Activated CD4-positive, alpha-beta T cell treated with anti-CD3 and anti-CD28 coated beads, Interleukin-2, amount 10 ng/mL, durations not matched to agents 7 days and 5 days (primary cell): ENCODE results near the gene FRMPD1. TPM values are rescaled to one million over a fixed set of nuclear protein-coding genes. Genes with fewer than 3 reads are reported as not detected.

Source experiments
- CTCF ChIA-PET: fragments of 350-600 bp; sonication (Branson Sonifier 250); formaldehyde crosslinking; loops from one replicate; lab custom pipeline; 2021; ENCODE audit warnings: antibody characterized with exemption; lab: Charles Lee
- POLR2A ChIA-PET: fragments of 350-600 bp; sonication (Branson Sonifier 250); formaldehyde crosslinking; loops from one replicate; lab custom pipeline; 2021; ENCODE audit warnings: antibody characterized with exemption; lab: Charles Lee
- DNase-seq: peaks from one replicate; pipeline ENCODE4 v3.0.0-alpha.2; 2020
- H3K27ac Mint-ChIP-seq: one replicate; pipeline ENCODE4 v1.8.0; 2021; ENCODE audit warnings: mild to moderate bottlenecking, moderate library complexity, mixed read lengths
- H3K27me3 Mint-ChIP-seq: one replicate; pipeline ENCODE4 v1.8.0; 2021; ENCODE audit warnings: mixed read lengths
- H3K36me3 Mint-ChIP-seq: one replicate; pipeline ENCODE4 v1.8.0; 2021; ENCODE audit warnings: low read depth, mixed read lengths
- H3K4me1 Mint-ChIP-seq: one replicate; pipeline ENCODE4 v1.8.0; 2021; ENCODE audit warnings: mixed read lengths
- H3K4me3 Mint-ChIP-seq: one replicate; pipeline ENCODE4 v1.8.0; 2021; ENCODE audit warnings: mild to moderate bottlenecking, moderate library complexity, mixed read lengths
- H3K9me3 Mint-ChIP-seq: one replicate; pipeline ENCODE4 v1.8.0; 2021; ENCODE audit warnings: mixed read lengths
- total RNA-seq, 2 experiments: library from RNA; stranded (reverse); gene quantifications; one replicate each; pipeline ENCODE4 v1.2.3, GENCODE V29; 2021

The FRMPD1 gene
- total RNA-seq, 2 experiments from 2014 or later = not detected

GRCh38 chr9:37621273-37622121 lies 29.3 kb upstream of the FRMPD1 start:
- CTCF ChIA-PET = no interaction called here
- no peak for DNase-seq
- Mint-ChIP-seq H3K4me1 (no peaks in the 10 kb centered on the region), H3K9me3 (no peaks in the 10 kb centered on the region), H3K4me3 (no peak overlapping the region), H3K36me3 (no peaks in the 10 kb centered on the region), H3K27ac (no peak overlapping the region), H3K27me3 (peaks cover 1% of the 10 kb centered on the region)
- POLR2A ChIA-PET = no interaction called here

GRCh38 chr9:37622462-37622861 lies 28.3 kb upstream of the FRMPD1 start:
- DNase-seq = no peak
- Mint-ChIP-seq H3K27ac (no peak overlapping the region), H3K4me3 (no peak overlapping the region), H3K27me3 (peaks cover 5% of the 10 kb centered on the region), H3K9me3 (no peaks in the 10 kb centered on the region), H3K4me1 (no peaks in the 10 kb centered on the region), H3K36me3 (no peaks in the 10 kb centered on the region)
- ChIA-PET POLR2A (no interaction called here), CTCF (no interaction called here)

GRCh38 chr9:37623267-37623666 lies 27.5 kb upstream of the FRMPD1 start:
- H3K4me1 Mint-ChIP-seq = no peaks in the 10 kb centered on the region
- no peak overlapping the region for H3K4me3 Mint-ChIP-seq
- POLR2A ChIA-PET = no interaction called here
- CTCF ChIA-PET = no interaction called here
- no peaks in the 10 kb centered on the region for H3K9me3 Mint-ChIP-seq
- H3K27ac Mint-ChIP-seq = no peak overlapping the region
- peaks cover 7% of the 10 kb centered on the region for H3K27me3 Mint-ChIP-seq
- DNase-seq = no peak
- no peaks in the 10 kb centered on the region for H3K36me3 Mint-ChIP-seq

DNA sequence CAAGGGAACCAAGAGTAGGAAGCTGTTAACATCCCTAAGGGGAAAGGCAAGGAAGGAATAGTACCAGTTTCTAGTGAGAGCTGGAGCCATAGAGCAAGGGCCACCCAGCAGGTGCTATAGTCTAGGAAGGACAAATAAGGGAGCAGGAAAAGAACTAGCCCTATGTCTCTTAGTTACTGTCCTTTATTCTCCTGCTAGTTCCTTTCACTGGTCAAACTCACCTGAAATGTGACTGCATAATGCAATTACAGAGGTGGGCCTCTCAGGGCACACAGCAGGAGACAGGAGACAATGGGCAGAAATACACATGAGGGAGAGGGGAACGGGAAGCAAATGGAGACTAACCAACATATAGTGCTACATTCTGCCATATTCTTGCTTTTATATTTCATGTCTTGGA lies 26.7 kb upstream of the FRMPD1 start:
- Mint-ChIP-seq H3K27me3 (peaks cover 7% of the 10 kb centered on the region), H3K4me1 (no peaks in the 10 kb centered on the region), H3K36me3 (no peaks in the 10 kb centered on the region), H3K27ac (no peak overlapping the region), H3K9me3 (no peaks in the 10 kb centered on the region), H3K4me3 (no peak overlapping the region)
- POLR2A ChIA-PET = no interaction called here
- CTCF ChIA-PET = interaction anchor here (0.8 to 0.9 kb wide), 2 partner anchors 18 to 26 kb away, joined by 3 read pairs; no protein-coding TSS in a partner anchor
- no peak for DNase-seq

GRCh38 chr9:37625036-37625757 lies 25.6 kb upstream of the FRMPD1 start:
- ChIA-PET CTCF (interaction anchor here (0.9 to 1.1 kb wide), 3 partner anchors 12 to 19 kb away, joined by 3 to 4 read pairs (median 3); no protein-coding TSS in a partner anchor), POLR2A (no interaction called here)

DNA sequence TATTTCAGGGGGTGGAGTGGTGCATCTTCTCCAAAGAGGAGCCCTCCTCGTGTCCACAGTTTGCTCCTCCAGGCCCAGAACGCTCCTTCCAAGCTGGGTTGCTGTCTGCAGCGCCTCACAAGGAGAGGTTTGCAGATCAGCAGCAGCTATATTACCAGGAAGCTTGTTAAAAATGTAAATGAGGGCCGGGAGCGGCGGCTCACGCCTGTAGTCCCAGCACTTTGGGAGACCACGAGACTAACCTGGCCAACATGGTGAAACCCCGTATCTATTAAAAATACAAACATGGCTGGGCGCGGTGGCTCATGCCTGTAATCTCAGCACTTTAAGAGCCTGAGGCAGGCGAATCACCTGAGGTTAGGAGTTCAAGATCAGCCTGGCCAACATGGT lies 25.0 kb upstream of the FRMPD1 start:
- Mint-ChIP-seq H3K9me3 (no peaks in the 10 kb centered on the region), H3K36me3 (no peaks in the 10 kb centered on the region), H3K27me3 (peaks cover 7% of the 10 kb centered on the region)

More at GRCh38 chr9:37625036-37625757, 25.6 kb upstream of the FRMPD1 start:
- H3K9me3 Mint-ChIP-seq = no peaks in the 10 kb centered on the region
- no peak for DNase-seq
- H3K4me3 Mint-ChIP-seq = no peak overlapping the region
- H3K4me1 Mint-ChIP-seq = no peaks in the 10 kb centered on the region
- no peak overlapping the region for H3K27ac Mint-ChIP-seq
- no peaks in the 10 kb centered on the region for H3K36me3 Mint-ChIP-seq
- peaks cover 7% of the 10 kb centered on the region for H3K27me3 Mint-ChIP-seq

GRCh38 chr9:37626708-37627292 lies 24.0 kb upstream of the FRMPD1 start:
- Mint-ChIP-seq H3K27ac (no peak overlapping the region), H3K4me3 (no peak overlapping the region)
- CTCF ChIA-PET = interaction anchor here (1.1 to 1.4 kb wide), 3 partner anchors 10 to 19 kb away, joined by 3 to 4 read pairs (median 4); no protein-coding TSS in a partner anchor

More for the DNA sequence above, 25.0 kb upstream of the FRMPD1 start:
- DNase-seq = no peak
- ChIA-PET CTCF (interaction anchor here (1.0 to 1.4 kb wide), 3 partner anchors 11 to 20 kb away, joined by 3 to 4 read pairs (median 4); no protein-coding TSS in a partner anchor), POLR2A (no interaction called here)
- Mint-ChIP-seq H3K4me3 (no peak overlapping the region), H3K27ac (no peak overlapping the region), H3K4me1 (no peaks in the 10 kb centered on the region)

DNA sequence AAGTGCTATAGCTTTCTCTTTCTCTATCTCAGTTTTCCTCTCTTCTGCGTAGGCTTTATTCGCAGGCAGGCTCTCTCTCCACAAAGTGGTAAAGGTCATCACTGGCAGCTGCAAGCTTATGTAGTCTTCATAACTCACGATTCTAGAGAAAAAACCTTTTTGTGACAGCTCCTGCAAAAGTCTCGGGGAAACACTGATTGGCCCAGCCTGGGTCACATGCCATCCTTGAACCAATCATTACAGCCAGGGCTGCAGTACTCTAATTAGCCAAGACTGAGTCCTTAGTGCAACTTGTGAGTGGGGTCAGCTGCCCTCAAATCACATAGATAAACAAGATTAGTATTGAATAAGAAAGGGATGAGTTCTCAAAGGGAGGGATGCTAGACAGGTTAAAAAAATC lies 18.3 kb upstream of the FRMPD1 start:
- no peak for DNase-seq
- Mint-ChIP-seq H3K4me3 (no peak overlapping the region), H3K36me3 (no peaks in the 10 kb centered on the region), H3K4me1 (no peaks in the 10 kb centered on the region), H3K27ac (no peak overlapping the region), H3K9me3 (no peaks in the 10 kb centered on the region), H3K27me3 (peaks cover 3% of the 10 kb centered on the region)
- POLR2A ChIA-PET = no interaction called here
- CTCF ChIA-PET = no interaction called here

More at GRCh38 chr9:37626708-37627292, 24.0 kb upstream of the FRMPD1 start:
- DNase-seq = no peak
- POLR2A ChIA-PET = no interaction called here
- Mint-ChIP-seq H3K27me3 (peaks cover 7% of the 10 kb centered on the region), H3K9me3 (no peaks in the 10 kb centered on the region), H3K36me3 (no peaks in the 10 kb centered on the region), H3K4me1 (no peaks in the 10 kb centered on the region)

- no peaks in the 10 kb centered on the region for H3K4me1 Mint-ChIP-seq
- H3K36me3 Mint-ChIP-seq = no peaks in the 10 kb centered on the region
- H3K27ac Mint-ChIP-seq = no peak overlapping the region
- POLR2A ChIA-PET = no interaction called here
- no peak overlapping the region for H3K4me3 Mint-ChIP-seq
- peaks cover 2% of the 10 kb centered on the region for H3K27me3 Mint-ChIP-seq
- H3K9me3 Mint-ChIP-seq = no peaks in the 10 kb centered on the region
- CTCF ChIA-PET = no interaction called here
- no peak for DNase-seq
These were observed 14.9 kb upstream of the FRMPD1 start for GRCh38 chr9:37635808-37636207.

DNA sequence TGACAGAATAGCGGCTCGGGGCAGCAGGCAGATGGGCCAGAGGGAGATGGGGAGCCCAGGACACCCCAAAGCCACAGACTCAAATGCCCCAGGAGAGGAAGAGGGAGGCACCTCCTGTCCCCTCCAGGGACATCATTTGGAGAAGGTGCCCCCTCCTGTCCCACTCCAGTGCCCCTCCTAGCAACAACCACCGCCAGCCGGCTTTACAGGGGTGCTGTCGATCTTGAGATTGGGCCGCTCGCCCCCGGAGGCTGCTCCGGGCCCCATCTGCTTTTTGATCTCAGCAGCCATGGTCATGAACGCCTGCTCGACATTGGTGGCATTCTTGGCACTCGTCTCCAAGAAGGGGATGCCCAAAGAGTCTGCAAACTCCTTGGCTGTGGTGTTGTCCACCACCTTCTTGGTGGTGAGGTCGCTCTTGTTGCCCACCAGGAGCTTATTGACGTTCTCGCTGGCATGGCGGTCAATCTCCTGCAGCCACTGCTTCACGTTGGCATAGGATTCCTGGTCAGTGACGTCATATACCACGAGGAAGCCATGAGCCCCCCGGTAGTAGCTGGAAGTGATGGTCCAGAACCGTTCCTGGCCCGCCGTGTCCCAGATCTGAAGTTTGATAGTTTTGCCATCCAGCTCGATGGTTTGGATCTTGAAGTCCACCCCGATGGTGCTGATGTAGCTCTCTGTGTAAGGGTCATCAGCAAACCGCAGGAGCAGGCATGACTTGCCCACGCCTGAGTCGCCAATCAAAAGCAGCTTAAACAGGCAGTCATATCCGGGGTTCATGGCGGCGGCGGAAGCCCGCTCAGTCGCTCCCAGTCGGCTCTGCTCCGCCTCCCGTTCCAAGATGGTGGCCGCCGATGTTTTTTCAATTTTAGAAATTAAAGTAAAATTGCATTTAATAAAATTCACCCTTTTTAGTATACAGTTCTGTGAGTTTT lies 14.0 kb upstream of the FRMPD1 start:
- CTCF ChIA-PET = interaction anchor here (1.1 kb wide), 1 partner anchor 11 kb away, joined by 4 read pairs; no protein-coding TSS in a partner anchor
- Mint-ChIP-seq H3K27ac (no peak overlapping the region), H3K36me3 (no peaks in the 10 kb centered on the region), H3K4me3 (no peak overlapping the region), H3K9me3 (no peaks in the 10 kb centered on the region), H3K27me3 (peaks cover 9% of the 10 kb centered on the region), H3K4me1 (no peaks in the 10 kb centered on the region)
- POLR2A ChIA-PET = no interaction called here
- DNase-seq = no peak

DNA sequence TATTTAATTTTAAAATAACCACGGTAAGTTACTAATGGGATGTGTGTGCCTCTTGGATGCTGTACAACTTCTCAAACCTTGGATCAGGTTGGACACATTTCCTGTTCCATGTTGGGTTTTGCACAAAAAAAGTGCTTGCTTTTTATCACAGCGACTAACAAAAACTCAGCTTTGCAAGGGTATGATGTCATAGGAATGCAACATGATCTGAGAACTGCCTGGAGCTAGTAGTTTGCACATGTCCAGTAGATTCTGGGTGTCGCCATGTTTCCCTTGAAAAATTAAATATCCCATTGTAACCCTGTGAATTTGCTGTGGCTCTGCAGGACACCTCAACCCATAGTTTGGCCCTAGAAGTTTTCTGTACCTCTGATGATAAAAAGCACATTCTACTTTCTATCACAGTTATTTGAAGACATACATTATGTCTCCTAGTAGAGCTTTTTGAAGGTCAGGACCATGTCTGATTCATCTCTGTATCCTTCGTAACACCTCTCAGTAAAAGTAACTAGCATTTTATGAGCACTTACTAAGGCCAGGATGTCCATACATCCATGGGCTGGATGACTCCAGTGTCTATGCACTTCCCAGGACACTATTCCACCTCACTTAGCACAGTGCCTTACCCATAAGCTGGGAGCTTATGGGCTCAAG lies 11.5 kb upstream of the FRMPD1 start:
- no peak for DNase-seq
- Mint-ChIP-seq H3K27ac (no peak overlapping the region), H3K27me3 (peaks cover 20% of the 10 kb centered on the region), H3K36me3 (no peaks in the 10 kb centered on the region), H3K4me1 (no peaks in the 10 kb centered on the region), H3K4me3 (no peak overlapping the region), H3K9me3 (no peaks in the 10 kb centered on the region)
- ChIA-PET POLR2A (no interaction called here), CTCF (interaction anchor here (1.2 to 2.1 kb wide), 4 partner anchors 12 to 324 kb away, joined by 3 to 11 read pairs (median 3); no protein-coding TSS in a partner anchor)
